EH (cell line): Measurements from ENCODE around the gene RGL2.
"Not testable (repeated sequence)": the region's sequence is repeated elsewhere in the genome, so short reads cannot be mapped to it uniquely, and the experiment has no call there.

Experiments used
- DNase-seq: peaks from one replicate; pipeline ENCODE4 v3.0.0-alpha.2; 2015; ENCODE audit warnings: low read depth

RGL2 gene

GRCh38 chr6:33273924-33274902, 24.5 kb downstream of the RGL2 start:
- DNase-seq = no peak

GRCh38 chr6:33273129-33273923, 25.4 kb downstream of the RGL2 start:
- DNase-seq = no peak

GRCh38 chr6:33272275-33273128, 26.2 kb downstream of the RGL2 start:
- no peak for DNase-seq

GRCh38 chr6:33271468-33272274, 27.1 kb downstream of the RGL2 start, which contains the start of the genes RPS18 and VPS52:
RPS18 (plus strand) TSS chr6:33272075; CDS start chr6:33272120, 45 bp downstream.
VPS52 (minus strand) TSS chr6:33271876; CDS start chr6:33271675, 201 bp downstream.
- peak; percentile 99 for DNase-seq

- DNase-seq = no peak
Observed at GRCh38 chr6:33271117-33271467, 27.6 kb downstream of the RGL2 start.

- DNase-seq = no peak
Observed at GRCh38 chr6:33264015-33264414, 34.7 kb downstream of the RGL2 start.

GRCh38 chr6:33262490-33262889, 36.3 kb downstream of the RGL2 start:
- DNase-seq = not testable (repeated sequence)

- DNase-seq = no peak
Observed at GRCh38 chr6:33259032-33259431, 39.7 kb downstream of the RGL2 start.

GRCh38 chr6:33254591-33254990, 44.2 kb downstream of the RGL2 start:
- DNase-seq = no peak

- DNase-seq = peak; percentile 83
Observed at GRCh38 chr6:33252759-33253158, 46.0 kb downstream of the RGL2 start.

- DNase-seq = peak; percentile 57
Observed at GRCh38 chr6:33251395-33252012, 47.2 kb downstream of the RGL2 start.

- no peak for DNase-seq
Observed at GRCh38 chr6:33250731-33251130, 48.0 kb downstream of the RGL2 start.

- peak; percentile 96 for DNase-seq
Observed at GRCh38 chr6:33249732-33250630, 48.8 kb downstream of the RGL2 start.

- peak; percentile 100 for DNase-seq
Observed at GRCh38 chr6:33248932-33249731, 49.6 kb downstream of the RGL2 start.

GRCh38 chr6:33248643-33248931, 50.2 kb downstream of the RGL2 start:
- peak; percentile 65 for DNase-seq

- DNase-seq = peak; percentile 87
Observed at GRCh38 chr6:33247977-33248642, 50.6 kb downstream of the RGL2 start.

GRCh38 chr6:33243476-33243875, 55.3 kb downstream of the RGL2 start:
- no peak for DNase-seq

- DNase-seq = no peak
Observed at GRCh38 chr6:33241968-33242367, 56.8 kb downstream of the RGL2 start.
